Dermis blood vessel endothelial cell (primary cell): ENCODE data around the gene OBP2A. TPM values are rescaled to one million over a fixed set of nuclear protein-coding genes. Genes with fewer than 3 reads are reported as not detected.

ENCODE experiments used
- DNase-seq: peaks from one replicate; pipeline ENCODE4 v3.0.0; 2010
- total RNA-seq: library from RNA; depleted of rRNA; stranded (reverse); fragments of >200 nt; gene quantifications from 2 replicates; pipeline ENCODE4 v1.2.3, GENCODE V29; 2014

Gene OBP2A
- total RNA-seq, 1 donor from 2014 or later, result not detected

GRCh38 chr9:135552698-135553171 lies 6.8 kb downstream of the OBP2A start:
- no peak for DNase-seq

GRCh38 chr9:135554718-135555117 lies 8.8 kb downstream of the OBP2A start:
- no peak for DNase-seq

GRCh38 chr9:135555203-135555602 lies 9.3 kb downstream of the OBP2A start:
- no peak for DNase-seq

- DNase-seq, result no peak
Measured at GRCh38 chr9:135555910-135556309, 10.0 kb downstream of the OBP2A start.

- no peak for DNase-seq
Measured at GRCh38 chr9:135559606-135560005, 13.7 kb downstream of the OBP2A start.

GRCh38 chr9:135561391-135562234 lies 15.7 kb downstream of the OBP2A start, which contains the start of gene PAEP:
PAEP (plus strand) TSS chr9:135561756.
- DNase-seq, result peak; percentile 3

- DNase-seq, result no peak
Measured at GRCh38 chr9:135562235-135562745, 16.4 kb downstream of the OBP2A start.

GRCh38 chr9:135563039-135563476 lies 17.1 kb downstream of the OBP2A start:
- no peak for DNase-seq

- no peak for DNase-seq
Measured at GRCh38 chr9:135563858-135564257, 17.9 kb downstream of the OBP2A start.

GRCh38 chr9:135565141-135565628 lies 19.3 kb downstream of the OBP2A start:
- no peak for DNase-seq

GRCh38 chr9:135565636-135566035 lies 19.7 kb downstream of the OBP2A start:
- DNase-seq, result no peak

- DNase-seq, result no peak
Measured at GRCh38 chr9:135566552-135566951, 20.6 kb downstream of the OBP2A start.

- no peak for DNase-seq
Measured at GRCh38 chr9:135567311-135567710, 21.4 kb downstream of the OBP2A start.

- no peak for DNase-seq
Measured at GRCh38 chr9:135568026-135568425, 22.1 kb downstream of the OBP2A start.

- no peak for DNase-seq
Measured at GRCh38 chr9:135570456-135570855, 24.5 kb downstream of the OBP2A start.

GRCh38 chr9:135572233-135572632 lies 26.3 kb downstream of the OBP2A start:
- DNase-seq, result no peak

GRCh38 chr9:135573124-135573523 lies 27.2 kb downstream of the OBP2A start:
- no peak for DNase-seq

GRCh38 chr9:135574331-135574730 lies 28.4 kb downstream of the OBP2A start:
- DNase-seq, result no peak

GRCh38 chr9:135574943-135575342 lies 29.0 kb downstream of the OBP2A start:
- DNase-seq, result no peak

- no peak for DNase-seq
Measured at GRCh38 chr9:135575995-135576631, 30.2 kb downstream of the OBP2A start.

- no peak for DNase-seq
Measured at GRCh38 chr9:135577256-135577655, 31.3 kb downstream of the OBP2A start.

GRCh38 chr9:135579356-135579755 lies 33.4 kb downstream of the OBP2A start:
- DNase-seq, result no peak

GRCh38 chr9:135579889-135580660 lies 34.1 kb downstream of the OBP2A start:
- DNase-seq, result no peak
